NCI-H2029 treated with DMSO at 0.1 percent for 48 hours (cell line): Measurements from ENCODE around the gene CRYM.
"Not testable (repeated sequence)": the region's sequence is repeated elsewhere in the genome, so short reads cannot be mapped to it uniquely, and the experiment has no call there.

Experiments
- DNase-seq: peaks from one replicate; lab custom pipeline; 2025; lab: John Stamatoyannopoulos, UW

Gene CRYM

GRCh38 chr16:21277927-21278706 lies at the start of gene CRYM:
Gene CRYM, minus strand, starts transcription at chr16:21278290. Its CDS starts 39 bp downstream, at chr16:21278251.
- DNase-seq: peak; percentile 30

- no peak for DNase-seq
Measured at GRCh38 chr16:21327046-21327445, 49.0 kb upstream of the CRYM start.

GRCh38 chr16:21326459-21326858 lies 48.4 kb upstream of the CRYM start:
- no peak for DNase-seq

- DNase-seq: no peak
Measured at GRCh38 chr16:21324267-21324666, 46.2 kb upstream of the CRYM start.

- not testable (repeated sequence) for DNase-seq
Measured at GRCh38 chr16:21322251-21322650, 44.2 kb upstream of the CRYM start.

- no peak for DNase-seq
Measured at GRCh38 chr16:21321736-21322135, 43.6 kb upstream of the CRYM start.

- DNase-seq: no peak
Measured at GRCh38 chr16:21314339-21314738, 36.2 kb upstream of the CRYM start.

- DNase-seq: not testable (repeated sequence)
Measured at GRCh38 chr16:21312863-21313372, 34.8 kb upstream of the CRYM start.

GRCh38 chr16:21312046-21312445 lies 34.0 kb upstream of the CRYM start:
- not testable (repeated sequence) for DNase-seq

GRCh38 chr16:21306712-21307111 lies 28.6 kb upstream of the CRYM start:
- DNase-seq: not testable (repeated sequence)

GRCh38 chr16:21302898-21303528 lies 24.9 kb upstream of the CRYM start:
- no peak for DNase-seq

- peak; percentile 21 for DNase-seq
Measured at GRCh38 chr16:21302454-21302853, 24.4 kb upstream of the CRYM start.

- DNase-seq: no peak
Measured at GRCh38 chr16:21301895-21302291, 23.8 kb upstream of the CRYM start.

GRCh38 chr16:21301168-21301894 lies 23.2 kb upstream of the CRYM start:
- DNase-seq: peak; percentile 55

GRCh38 chr16:21300309-21301167 lies 22.4 kb upstream of the CRYM start:
- peak; percentile 93 for DNase-seq

GRCh38 chr16:21289789-21290188 lies 11.7 kb upstream of the CRYM start:
- DNase-seq: not testable (repeated sequence)

- DNase-seq: no peak
Measured at GRCh38 chr16:21285314-21285713, 7.2 kb upstream of the CRYM start.

GRCh38 chr16:21284414-21284813 lies 6.3 kb upstream of the CRYM start:
- DNase-seq: no peak

GRCh38 chr16:21283521-21284289 lies 5.6 kb upstream of the CRYM start:
- no peak for DNase-seq

GRCh38 chr16:21281698-21282389 lies 3.8 kb upstream of the CRYM start:
- no peak for DNase-seq
